ENCODE measurements around the gene KLHL17.

Gene KLHL17

DNA sequence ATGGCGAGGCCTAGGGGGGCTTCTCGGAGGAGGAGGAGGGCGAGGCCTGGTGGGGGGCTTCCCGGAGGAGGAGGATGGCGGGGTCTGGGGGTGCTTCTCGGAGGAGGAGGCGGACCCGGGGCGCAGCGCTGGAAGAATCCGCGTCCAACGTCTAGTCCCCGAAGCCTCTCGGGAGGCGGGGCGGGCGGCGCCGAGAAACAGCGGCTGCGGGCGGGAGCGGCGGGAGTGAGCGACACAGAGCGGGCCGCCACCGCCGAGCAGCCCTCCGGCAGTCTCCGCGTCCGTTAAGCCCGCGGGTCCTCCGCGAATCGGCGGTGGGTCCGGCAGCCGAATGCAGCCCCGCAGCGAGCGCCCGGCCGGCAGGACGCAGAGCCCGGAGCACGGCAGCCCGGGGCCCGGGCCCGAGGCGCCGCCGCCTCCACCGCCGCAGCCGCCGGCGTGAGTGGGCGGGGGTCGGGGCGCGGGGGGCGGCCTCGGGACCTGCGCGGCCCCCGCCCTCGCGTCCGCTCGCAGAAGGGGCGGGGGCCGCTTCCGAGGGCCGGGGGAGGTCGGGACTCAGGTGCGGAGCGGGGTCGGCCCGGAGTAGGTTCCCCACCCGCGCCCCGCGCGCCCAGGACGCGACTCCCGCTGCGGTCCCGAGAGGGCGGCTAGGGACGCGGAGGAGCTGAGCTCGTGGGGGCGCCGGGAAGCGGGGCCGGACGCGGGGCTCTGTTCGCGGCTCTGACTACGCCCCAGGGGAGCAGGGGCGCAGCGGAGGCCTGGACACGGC is at the start of gene KLHL17:
TSS of gene KLHL17 (plus strand) at position 222 of the 769 bp plus-strand sequence. CDS start at position 332, 110 bp downstream.
- H3K4me1 Mint-ChIP-seq, result peaks cover 16% of the 10 kb centered on the region
- H3K27ac Mint-ChIP-seq, result no peak within 1 kb of the TSS
- peak; percentile 82 for DNase-seq
- TF ChIP-seq, protein P1, sequence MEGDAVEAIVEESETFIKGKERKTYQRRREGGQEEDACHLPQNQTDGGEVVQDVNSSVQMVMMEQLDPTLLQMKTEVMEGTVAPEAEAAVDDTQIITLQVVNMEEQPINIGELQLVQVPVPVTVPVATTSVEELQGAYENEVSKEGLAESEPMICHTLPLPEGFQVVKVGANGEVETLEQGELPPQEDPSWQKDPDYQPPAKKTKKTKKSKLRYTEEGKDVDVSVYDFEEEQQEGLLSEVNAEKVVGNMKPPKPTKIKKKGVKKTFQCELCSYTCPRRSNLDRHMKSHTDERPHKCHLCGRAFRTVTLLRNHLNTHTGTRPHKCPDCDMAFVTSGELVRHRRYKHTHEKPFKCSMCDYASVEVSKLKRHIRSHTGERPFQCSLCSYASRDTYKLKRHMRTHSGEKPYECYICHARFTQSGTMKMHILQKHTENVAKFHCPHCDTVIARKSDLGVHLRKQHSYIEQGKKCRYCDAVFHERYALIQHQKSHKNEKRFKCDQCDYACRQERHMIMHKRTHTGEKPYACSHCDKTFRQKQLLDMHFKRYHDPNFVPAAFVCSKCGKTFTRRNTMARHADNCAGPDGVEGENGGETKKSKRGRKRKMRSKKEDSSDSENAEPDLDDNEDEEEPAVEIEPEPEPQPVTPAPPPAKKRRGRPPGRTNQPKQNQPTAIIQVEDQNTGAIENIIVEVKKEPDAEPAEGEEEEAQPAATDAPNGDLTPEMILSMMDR (IDR thresholded peaks at IDR 0.05), result no peak
- peak within 1 kb of the TSS; percentile 71 for H3K4me3 Mint-ChIP-seq
- peaks cover 37% of the 10 kb centered on the region for H3K27me3 Mint-ChIP-seq (ENCODE audit: low read depth, poor library complexity)
- peaks cover 13% of the 10 kb centered on the region for H3K36me3 Mint-ChIP-seq (ENCODE audit: low read depth)
- no peaks in the 10 kb centered on the region for H3K9me3 Mint-ChIP-seq

GRCh38 chr1:910881-911721 is 49.3 kb upstream of the KLHL17 start:
- DNase-seq, result no peak
- Mint-ChIP-seq H3K4me1 (peaks cover 75% of the 10 kb centered on the region), H3K27me3 (ENCODE audit: low read depth, poor library complexity) (peaks cover 63% of the 10 kb centered on the region), H3K36me3 (ENCODE audit: low read depth) (peaks cover 5% of the 10 kb centered on the region), H3K4me3 (peak overlapping the region; percentile 50), H3K9me3 (peaks cover 4% of the 10 kb centered on the region), H3K27ac (peak overlapping the region; percentile 39)
- TF ChIP-seq, protein P1 (IDR thresholded peaks at IDR 0.05), result no peak

- H3K4me1 Mint-ChIP-seq, result peaks cover 75% of the 10 kb centered on the region
- no peak overlapping the region for H3K4me3 Mint-ChIP-seq
Observed at GRCh38 chr1:911875-912739, 48.3 kb upstream of the KLHL17 start.

GRCh38 chr1:912740-913301 is 47.6 kb upstream of the KLHL17 start:
- DNase-seq, result no peak
- Mint-ChIP-seq H3K27me3 (ENCODE audit: low read depth, poor library complexity) (peaks cover 58% of the 10 kb centered on the region), H3K9me3 (peaks cover 4% of the 10 kb centered on the region), H3K4me3 (peak overlapping the region; percentile 44), H3K27ac (no peak overlapping the region), H3K36me3 (ENCODE audit: low read depth) (peaks cover 5% of the 10 kb centered on the region), H3K4me1 (peaks cover 75% of the 10 kb centered on the region)
- TF ChIP-seq, protein P1 (IDR thresholded peaks at IDR 0.05), result peak; percentile 29

More at GRCh38 chr1:911875-912739, 48.3 kb upstream of the KLHL17 start:
- H3K27me3 Mint-ChIP-seq (ENCODE audit: low read depth, poor library complexity), result peaks cover 57% of the 10 kb centered on the region
- TF ChIP-seq, protein P1 (IDR thresholded peaks at IDR 0.05), result no peak
- H3K36me3 Mint-ChIP-seq (ENCODE audit: low read depth), result peaks cover 5% of the 10 kb centered on the region
- no peak for DNase-seq
- H3K27ac Mint-ChIP-seq, result no peak overlapping the region
- H3K9me3 Mint-ChIP-seq, result peaks cover 4% of the 10 kb centered on the region

DNA sequence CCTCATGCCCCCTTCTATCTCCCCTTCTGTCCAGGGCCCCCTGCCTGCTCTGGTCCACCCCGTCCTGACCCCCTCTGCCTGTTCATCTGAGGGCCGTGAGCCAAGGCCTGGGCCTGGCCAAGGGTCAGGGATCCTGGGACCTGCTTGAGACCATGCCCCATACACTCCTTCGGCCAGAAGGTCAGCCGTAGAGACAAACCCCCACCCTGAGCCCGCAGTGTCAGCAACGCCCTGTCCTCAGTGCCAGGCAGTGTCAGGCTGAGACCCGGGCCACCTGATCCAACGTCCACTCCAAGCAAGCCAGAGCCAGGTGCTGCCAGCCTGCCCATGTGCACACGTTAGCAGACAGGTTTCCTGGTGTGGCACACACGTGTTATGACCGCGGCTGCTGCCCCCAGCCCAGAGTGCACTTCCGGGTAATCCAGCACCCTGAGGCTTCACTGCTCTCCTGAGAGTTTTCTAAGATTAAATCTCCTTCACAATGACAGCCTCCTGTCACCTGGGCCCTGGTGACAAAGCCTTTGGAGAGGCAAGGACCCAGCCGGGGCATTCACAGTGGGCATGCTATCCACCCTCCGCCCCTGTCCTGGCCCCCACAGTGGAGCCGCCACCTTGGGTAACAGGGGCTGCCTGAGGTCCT is 46.8 kb upstream of the KLHL17 start:
- Mint-ChIP-seq H3K27me3 (ENCODE audit: low read depth, poor library complexity) (peaks cover 57% of the 10 kb centered on the region), H3K9me3 (no peaks in the 10 kb centered on the region), H3K4me3 (no peak overlapping the region), H3K27ac (no peak overlapping the region), H3K4me1 (peaks cover 76% of the 10 kb centered on the region), H3K36me3 (ENCODE audit: low read depth) (no peaks in the 10 kb centered on the region)
- TF ChIP-seq, protein P1 (IDR thresholded peaks at IDR 0.05), result no peak
- DNase-seq, result no peak

Measured in nephron progenitor cell (in vitro differentiated cells).